Inflammatory macrophage treated with lipopolysaccharide for 4 hours (primary cell): ENCODE results near the gene GLG1.

ENCODE experiments used
- DNase-seq: peaks from one replicate; pipeline ENCODE4 v3.0.0-alpha.2; 2020

The GLG1 gene

DNA sequence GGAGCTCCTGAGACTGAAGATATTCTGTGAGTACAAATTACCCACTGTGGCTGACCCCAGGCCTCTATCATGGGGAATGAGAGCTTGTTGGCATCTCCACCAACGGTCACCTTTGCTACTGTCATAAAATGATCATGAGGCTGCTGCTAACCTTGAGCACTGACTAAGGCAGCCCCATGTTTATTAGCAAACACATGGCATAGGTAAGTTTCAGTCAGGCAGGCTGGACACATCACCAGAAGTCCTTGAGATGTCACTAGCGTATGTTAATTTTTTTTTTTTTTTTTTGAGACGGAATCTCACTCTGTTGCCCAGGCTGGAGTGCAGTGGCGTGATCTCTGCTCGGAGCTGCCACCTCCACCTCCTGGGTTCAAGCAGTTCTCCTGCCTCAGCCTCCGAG is 1.5 kb upstream of the GLG1 start:
- no peak for DNase-seq

DNA sequence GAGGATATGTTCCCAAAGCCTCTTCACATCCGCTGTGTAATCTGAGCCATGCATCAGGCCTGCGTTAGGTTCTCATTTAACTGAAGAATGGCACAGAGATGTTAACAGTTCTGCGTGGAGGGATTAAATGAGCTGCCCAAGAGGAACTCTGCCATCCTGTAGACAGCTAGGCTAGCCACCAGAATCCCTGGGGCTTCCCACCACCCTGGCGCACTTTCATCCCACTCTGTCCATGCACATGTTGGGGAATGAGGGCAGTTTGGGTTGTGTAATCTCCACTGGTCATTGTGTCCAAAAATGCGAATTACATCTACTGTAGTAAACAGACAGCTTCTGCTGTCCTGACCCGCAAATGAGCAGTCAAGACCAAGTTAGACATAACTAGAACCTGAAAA is 1.0 kb upstream of the GLG1 start:
- DNase-seq = no peak

DNA sequence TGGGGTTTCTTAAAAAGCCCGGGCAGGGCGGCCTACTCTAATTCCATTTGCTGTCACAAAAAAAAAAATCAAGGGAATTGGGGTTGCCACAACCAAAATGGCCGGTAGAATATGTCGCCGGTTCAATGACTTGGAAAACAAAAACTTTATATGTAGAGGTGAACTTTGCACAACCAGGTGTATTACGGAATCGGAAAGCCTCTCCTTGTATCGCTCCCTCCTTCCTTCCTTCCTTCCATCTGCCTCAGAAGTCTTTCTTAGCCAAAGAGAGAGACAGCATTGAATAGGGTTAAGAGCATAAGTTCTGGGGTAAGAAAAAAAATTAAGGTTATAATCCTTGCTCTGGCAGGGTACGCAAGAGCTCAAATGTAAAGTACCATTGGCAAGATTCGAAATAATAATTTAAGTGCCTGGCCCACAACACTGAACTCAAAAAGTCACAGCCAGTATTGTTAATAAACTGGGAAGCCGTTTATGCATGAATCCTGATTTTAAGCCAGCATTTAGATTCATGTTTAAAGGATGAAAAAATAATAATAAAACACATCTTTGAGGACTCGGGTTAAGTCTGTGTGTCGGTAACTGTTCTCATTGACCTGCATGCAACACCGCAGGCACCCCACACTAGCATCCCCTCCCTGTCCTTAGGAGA is 522 bp upstream of the GLG1 start:
- DNase-seq = no peak

GRCh38 chr16:74605746-74606520 is 981 bp downstream of the GLG1 start:
- DNase-seq = peak; percentile 36

GRCh38 chr16:74605332-74605731 is 1.6 kb downstream of the GLG1 start:
- DNase-seq = no peak

DNA sequence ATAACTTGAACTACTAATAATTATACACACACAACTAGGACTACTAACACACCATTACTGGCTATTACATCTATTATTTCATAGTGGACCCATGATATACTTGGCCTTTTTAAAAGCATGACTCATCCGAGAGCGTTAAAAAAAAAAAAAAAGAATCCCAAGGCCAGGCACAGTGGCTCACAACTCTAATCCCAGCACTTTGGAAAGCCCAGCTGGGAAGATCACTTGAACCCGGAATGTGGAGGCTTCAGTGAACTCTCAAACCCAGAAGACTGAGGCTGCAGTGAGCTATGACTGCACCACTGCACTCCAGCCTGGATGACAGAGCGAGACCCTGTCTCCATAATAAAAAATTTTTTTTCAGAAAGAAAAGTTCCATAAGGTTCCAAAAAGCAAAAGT is 3.1 kb downstream of the GLG1 start:
- DNase-seq = no peak

DNA sequence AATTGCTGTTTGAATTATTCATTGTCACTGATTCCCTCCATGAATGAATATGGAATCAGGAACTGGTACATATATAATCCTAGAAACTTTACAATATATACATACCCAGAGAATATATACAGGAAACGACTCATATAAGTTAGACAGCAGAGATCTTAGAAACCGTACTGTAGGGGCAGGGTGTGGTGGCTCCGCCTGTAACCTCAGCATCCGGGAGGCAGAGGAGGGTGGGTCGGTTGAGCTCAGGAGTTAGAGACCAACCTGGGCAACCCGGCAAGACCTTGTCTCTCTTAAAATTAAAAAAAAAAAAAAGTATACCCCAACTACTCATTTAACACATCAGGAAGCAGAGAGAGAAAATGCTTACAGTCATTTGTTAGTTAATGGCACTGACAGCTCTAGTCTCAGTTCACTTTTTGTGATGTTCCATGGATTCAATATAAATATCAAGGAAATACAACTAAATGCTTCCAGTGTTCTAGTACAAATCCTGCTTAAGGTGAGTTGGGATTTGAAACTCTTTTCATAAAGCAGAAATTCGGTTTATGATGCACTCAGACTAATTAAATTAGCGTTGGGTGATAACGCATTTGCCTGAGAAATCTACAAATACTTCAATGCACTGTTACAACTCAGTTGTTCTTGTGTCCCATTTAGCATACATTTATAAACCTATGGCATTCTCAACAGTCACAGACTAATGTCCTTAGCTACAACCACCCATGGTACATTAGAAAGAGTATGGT is 5.6 kb downstream of the GLG1 start:
- no peak for DNase-seq

DNA sequence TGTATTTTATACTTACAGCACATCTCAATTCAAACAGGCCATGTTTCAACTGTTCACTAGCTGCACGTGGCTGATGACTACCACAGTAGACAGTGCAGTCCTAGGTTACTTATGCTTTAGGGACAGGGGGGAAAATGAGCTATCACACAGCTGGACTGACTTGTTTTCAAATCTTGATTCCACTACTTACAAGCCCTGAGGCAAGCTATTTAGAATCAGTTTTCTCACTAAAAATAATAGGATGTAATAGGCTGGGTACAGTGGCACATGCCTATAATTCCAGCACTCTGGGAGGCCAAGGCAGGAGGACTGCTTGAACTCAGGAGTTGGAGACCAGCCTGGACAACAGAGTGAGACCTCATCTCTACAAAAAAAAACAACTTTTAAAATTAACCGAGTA is 10.3 kb downstream of the GLG1 start:
- no peak for DNase-seq

DNA sequence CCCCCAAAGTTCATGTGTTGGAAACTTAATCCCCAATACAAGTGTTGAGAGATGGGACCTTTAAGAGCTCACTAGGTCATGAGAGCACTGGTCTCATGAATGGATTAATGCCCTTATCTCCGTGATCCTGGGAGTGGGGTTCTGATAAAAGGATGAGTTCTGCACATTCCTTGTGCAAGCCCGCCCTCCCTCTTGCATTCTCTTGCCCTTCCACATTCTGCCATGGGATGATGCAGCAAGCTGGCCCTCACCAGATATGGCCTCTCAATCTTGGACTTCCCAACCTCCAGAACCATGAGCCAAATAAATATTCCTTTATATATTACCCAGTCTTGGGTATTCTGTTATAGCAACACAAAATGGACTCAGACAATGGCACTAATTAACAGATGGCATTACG is 14.1 kb downstream of the GLG1 start:
- no peak for DNase-seq

- no peak for DNase-seq
These were observed 14.9 kb downstream of the GLG1 start for GRCh38 chr16:74591876-74592650.

DNA sequence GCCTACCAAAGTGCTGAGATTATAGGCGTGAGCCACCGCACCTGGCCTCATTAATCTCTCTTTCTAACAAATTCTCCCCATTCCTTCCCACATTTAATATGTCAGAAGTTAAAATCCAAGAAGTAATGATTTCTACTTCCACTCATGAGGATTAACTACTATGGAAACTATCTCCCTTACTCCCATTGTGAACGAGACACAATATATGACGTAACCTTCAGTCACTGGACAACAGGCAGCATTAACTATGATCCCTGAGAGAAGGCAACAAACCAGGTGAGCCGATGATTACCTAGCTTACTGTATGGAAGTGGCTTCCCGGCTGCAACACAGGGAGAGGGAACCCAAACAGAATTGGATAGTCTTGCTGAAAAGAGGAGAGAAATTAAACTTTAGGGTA is 20.0 kb downstream of the GLG1 start:
- no peak for DNase-seq

- peak; percentile 39 for DNase-seq
These were observed 21.0 kb downstream of the GLG1 start for GRCh38 chr16:74585846-74586443.

- DNase-seq = peak; percentile 21
These were observed 22.8 kb downstream of the GLG1 start for GRCh38 chr16:74583926-74584666.

- DNase-seq = no peak
These were observed 23.9 kb downstream of the GLG1 start for GRCh38 chr16:74582970-74583369.

DNA sequence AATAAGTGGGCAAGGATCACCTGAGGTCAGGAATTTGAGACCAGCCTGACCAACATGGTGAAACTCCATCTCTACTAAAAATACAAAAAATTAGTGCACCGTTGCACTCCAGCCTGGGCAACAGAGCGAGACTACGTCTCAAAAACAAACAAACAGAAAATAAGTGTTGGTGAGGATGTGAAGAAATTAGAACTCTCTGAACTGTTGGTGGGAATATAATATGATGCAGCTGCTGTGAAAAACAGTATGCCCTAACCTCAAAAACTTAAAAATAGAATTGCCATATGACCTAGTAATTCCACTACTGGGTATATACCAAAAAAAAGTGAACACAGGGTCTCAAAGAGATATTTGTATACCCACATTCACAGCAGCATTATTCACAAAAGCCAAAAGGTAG is 26.1 kb downstream of the GLG1 start:
- DNase-seq = no peak

DNA sequence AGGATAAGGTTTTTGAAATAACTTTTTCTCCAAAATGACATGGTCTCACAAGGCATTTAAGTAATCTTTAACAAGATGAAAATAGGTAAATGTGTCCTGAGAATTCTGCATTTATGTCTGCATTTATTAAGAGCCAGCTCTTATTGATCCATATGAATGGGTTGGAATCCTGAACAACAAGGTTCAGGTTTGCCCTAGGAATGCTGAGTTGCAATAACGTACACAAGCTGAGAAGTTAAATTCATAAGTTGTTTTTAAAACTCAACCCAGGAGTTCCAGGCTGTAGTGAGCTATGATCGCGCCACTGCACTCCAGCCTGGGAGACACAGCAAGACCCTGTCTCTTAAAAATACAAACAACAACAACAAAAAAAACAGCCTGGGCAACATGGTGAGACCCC is 28.1 kb downstream of the GLG1 start:
- no peak for DNase-seq

GRCh38 chr16:74578433-74578832 is 28.5 kb downstream of the GLG1 start:
- DNase-seq = no peak

DNA sequence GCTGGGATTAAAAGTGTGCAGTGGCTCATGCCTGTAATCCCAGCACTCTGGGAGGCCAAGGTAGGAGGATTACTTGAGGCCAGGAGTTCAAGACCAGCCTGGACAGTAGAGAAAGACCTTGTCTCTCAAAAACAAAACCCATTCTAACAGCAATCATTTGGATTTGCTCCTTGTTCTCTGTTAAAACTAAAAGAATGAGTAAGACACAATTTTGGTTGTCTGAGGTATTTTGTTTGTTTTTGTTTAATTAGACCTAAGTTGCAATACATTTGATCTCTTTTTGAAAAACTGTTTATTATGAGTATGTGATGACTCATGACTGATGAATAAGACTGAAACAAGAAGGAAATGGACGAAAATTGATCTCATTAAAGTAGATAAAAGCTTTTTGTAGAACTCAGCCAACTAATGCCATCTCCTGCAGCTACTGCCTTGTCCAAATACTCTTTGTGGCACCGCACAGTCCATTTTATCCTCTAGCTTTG is 29.0 kb downstream of the GLG1 start:
- DNase-seq = peak; percentile 68

- no peak for DNase-seq
These were observed 30.9 kb downstream of the GLG1 start for GRCh38 chr16:74575807-74576643.

GRCh38 chr16:74575175-74575806 is 31.6 kb downstream of the GLG1 start:
- no peak for DNase-seq
